Measurements from ENCODE around the gene SHB.

Gene SHB

DNA sequence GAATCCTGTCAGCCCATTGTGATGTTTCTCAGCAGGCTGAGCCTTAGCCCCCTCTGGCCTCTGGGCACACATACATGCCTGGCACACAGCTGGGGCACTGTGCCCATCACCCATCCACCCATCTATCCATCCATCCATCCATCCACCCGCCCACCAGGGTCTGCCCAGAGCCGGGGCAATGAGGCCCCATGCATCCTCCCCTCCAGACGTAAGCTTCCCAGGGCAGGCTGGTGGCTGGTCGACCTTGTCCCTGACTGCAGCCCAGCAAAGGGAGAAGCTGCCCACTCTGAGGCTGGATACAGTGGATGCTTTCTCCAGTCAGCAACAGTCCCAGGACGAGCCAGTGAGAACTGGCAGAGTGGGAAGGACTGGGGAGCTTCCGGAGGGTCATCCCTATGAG lies 144.0 kb downstream of the SHB start:
- no peak for TF ChIP-seq CTCF (conservative IDR thresholded peaks at IDR 0.05; ENCODE audit: low read length)
- H3K4me3 ChIP-seq (ENCODE audit: low read length), result no peak overlapping the region
- no peak for DNase-seq (ENCODE audit: low read depth)

DNA sequence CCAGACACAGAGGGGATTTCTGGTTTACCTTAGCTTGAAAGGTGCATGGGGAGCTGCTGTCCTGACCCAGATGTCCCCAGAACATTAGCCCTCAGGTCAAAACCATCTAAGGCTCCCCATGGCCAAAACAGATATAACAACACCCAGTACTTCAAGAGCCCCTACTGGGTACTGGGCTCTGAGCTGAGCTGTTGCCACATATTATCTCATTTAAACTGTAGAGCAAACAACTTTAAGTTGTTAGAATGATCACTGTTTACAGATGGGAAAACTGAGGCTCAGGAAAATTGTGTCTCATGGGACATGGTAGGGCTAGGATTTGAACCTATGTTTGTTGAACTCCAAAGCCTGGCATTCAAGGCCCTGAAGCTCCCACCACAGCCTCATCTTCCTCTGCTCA lies 144.5 kb downstream of the SHB start:
- TF ChIP-seq CTCF (conservative IDR thresholded peaks at IDR 0.05; ENCODE audit: low read length), result no peak
- no peak overlapping the region for H3K4me3 ChIP-seq (ENCODE audit: low read length)
- DNase-seq (ENCODE audit: low read depth), result no peak

DNA sequence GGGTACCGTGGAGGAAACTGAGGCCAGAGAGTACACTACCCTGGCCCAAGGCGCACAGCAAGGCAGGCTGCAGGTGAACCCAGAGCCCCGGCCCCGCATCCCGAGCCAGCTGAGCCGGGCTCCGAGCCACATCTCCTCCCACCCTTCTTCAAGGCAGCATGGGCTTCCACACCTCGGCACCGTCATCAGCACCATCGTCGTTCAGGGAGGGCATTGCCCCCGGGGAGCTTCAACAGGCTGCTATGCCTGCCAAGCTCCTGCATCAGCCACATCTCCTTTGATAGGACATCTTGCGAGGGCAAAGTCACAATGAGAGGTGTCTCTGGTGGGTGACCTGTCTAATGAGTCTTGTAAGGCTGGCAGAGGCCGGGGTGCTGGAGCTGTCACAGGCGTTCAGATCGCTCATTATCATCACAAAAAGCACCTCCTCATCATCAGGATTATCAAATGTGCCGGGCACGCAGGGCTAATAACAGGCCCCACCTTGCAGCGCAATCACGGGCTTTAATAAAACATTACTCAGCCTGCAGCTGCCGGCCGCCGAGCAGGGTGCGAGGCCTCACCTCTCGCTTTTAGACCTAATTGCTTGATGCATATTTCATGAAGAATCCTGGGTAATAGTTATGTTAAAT lies 145.1 kb downstream of the SHB start:
- no peak for TF ChIP-seq CTCF (conservative IDR thresholded peaks at IDR 0.05; ENCODE audit: low read length)
- DNase-seq (ENCODE audit: low read depth), result no peak
- H3K4me3 ChIP-seq (ENCODE audit: low read length), result no peak overlapping the region

DNA sequence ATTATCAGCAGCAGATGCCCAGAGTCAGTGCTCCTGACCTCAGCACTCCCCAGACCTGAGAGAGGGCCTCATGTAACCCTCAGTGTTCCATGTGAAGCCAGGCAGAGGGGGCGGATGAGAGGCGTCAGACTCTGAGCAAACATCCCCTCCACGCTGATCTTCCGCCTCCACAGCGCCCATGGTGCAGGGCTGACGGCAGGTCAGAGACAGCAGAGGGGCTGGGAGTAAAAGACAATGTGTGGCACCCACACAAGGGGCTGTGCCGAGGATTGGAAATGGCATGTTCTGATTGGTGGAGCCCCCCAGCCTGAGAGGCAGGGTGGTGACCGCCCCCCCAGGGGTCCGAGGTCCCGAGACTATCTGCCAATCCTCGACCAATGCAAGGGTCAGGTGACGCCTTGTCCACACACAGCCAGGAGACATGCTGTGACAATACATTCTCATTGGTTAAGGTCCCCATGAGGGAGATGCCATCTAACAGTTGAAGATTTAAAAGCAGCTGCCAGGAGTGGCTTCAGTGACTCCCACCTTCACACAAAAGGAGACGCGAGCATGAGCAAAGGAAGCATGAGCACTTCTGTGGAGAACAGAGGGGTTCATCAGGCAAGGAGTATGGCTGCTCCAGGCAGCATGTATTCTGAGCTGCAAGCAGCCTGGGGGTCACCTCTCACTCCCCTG lies 145.8 kb downstream of the SHB start:
- DNase-seq (ENCODE audit: low read depth), result no peak
- no peak overlapping the region for H3K4me3 ChIP-seq (ENCODE audit: low read length)
- TF ChIP-seq CTCF (conservative IDR thresholded peaks at IDR 0.05; ENCODE audit: low read length), result no peak

GRCh38 chr9:37922363-37923117 lies 146.5 kb downstream of the SHB start:
- H3K4me3 ChIP-seq (ENCODE audit: low read length), result no peak overlapping the region
- DNase-seq (ENCODE audit: low read depth), result no peak
- no peak for TF ChIP-seq CTCF (conservative IDR thresholded peaks at IDR 0.05; ENCODE audit: low read length)

DNA sequence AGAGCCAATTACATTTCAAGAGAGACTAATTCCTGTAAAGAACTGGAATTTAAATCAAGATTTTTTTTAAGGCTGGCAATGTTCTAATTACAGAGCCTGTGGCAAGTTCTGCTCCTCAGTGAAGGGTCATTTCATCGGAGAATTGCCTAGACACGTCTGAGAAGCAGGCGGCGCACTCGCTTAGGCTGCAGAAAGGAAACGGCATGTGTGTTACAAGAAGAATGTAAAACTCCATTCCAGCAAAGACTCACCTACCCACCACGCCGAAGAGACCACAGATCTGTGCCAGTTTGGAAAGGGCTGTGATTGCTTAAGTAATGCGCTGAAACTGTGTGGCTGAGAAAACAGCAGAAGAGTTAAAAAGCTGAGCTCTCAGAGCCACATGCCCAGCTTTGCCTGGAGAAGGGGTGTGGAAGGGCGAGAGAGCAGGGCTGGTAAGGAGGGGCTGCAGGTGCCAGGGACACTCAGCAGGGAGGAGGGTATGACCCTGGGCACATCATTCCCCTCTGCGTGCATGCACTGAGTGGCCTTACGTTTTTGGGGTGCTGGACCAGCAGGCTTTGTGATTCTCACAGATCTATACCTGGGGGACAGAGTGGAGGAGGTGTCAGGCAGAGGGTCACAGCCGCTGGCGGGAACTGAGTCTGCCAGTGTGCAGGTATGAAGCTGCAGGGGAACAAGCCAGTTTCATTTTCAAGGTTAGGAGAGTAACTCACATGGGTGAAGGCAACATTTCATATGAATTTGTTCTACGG lies 147.3 kb downstream of the SHB start:
- no peak for TF ChIP-seq CTCF (conservative IDR thresholded peaks at IDR 0.05; ENCODE audit: low read length)
- no peak for DNase-seq (ENCODE audit: low read depth)
- no peak overlapping the region for H3K4me3 ChIP-seq (ENCODE audit: low read length)

Measured in AG10803 (cell line).